VCaP (cell line): ENCODE measurements around the gene FOSL2.

Experiments
- H3K27ac ChIP-seq: fragments of 450-650 bp; 2 replicates; pipeline ENCODE4 v1.5.1; 2017
- CTCF ChIP-seq: fragments of 450-650 bp; conservative IDR thresholded peaks from 2 replicates; pipeline ENCODE4 v1.5.1; 2017; ENCODE audit warnings: mild to moderate bottlenecking, moderate library complexity

Gene FOSL2

DNA sequence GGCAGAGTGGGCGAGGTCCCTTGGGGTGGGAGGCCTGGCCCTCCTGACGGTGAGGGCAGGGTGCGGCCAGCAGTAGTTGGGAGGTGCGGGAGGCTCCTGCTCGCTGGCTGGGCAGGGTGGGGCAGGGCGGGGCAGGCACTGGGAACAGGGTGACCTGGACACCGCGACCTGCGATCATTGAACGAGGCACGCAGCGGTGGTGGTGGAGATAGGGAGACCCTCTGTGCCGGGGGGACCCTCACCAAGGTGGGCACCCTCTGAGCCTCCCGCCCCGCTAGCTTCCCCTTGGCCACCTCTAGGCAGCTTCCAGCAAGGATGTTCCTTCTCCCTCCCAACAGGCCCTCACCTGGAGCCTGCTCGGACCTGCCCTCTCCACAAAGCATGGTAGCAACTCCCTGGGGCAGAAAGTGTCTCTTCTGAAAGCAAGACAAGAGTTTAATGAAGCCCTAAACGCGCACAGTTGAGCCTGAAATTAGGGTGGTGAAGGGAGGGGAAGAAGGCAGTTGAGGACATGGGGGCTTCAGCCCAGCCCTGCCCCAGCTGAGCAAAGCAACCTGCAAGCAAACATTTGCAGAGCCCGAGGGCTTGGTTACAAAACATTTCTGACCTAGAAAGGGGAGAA is 15.4 kb upstream of the FOSL2 start:
- no peak for TF ChIP-seq CTCF
- H3K27ac ChIP-seq = no peak overlapping the region

DNA sequence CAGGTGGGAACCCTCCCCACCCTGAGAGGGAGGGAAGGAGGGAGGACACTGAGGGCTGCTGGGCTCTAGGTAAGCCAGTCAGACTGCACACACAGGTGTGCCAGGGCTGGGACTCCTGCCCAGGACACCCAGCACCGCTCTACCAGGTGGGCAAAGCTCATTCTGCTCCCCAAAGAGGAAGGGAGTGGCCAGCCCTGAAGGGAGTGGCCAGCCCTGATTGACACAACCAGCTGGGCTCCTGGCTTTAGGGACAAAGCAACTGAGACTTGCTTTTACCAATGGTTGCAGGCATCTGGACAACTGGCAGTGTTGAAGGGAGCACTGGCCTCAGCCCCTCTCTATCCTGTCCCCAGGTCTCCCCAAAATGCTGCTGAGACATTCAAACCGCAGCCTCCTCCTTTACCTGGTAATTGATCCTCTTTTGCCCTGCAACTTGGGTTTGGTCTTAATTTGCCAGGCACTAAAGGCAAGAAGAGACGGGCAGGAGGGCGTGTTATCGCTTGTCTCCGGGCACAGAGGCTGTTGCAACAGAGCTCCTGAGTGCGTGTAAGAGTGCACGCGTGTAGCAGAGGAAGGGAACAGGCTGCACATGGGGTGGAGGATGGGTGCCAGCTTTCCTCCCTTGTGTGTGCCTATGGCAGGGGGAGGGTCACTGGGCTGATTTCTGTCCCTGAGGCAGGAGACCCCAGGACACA is 14.5 kb upstream of the FOSL2 start:
- no peak for TF ChIP-seq CTCF
- H3K27ac ChIP-seq = no peak overlapping the region

DNA sequence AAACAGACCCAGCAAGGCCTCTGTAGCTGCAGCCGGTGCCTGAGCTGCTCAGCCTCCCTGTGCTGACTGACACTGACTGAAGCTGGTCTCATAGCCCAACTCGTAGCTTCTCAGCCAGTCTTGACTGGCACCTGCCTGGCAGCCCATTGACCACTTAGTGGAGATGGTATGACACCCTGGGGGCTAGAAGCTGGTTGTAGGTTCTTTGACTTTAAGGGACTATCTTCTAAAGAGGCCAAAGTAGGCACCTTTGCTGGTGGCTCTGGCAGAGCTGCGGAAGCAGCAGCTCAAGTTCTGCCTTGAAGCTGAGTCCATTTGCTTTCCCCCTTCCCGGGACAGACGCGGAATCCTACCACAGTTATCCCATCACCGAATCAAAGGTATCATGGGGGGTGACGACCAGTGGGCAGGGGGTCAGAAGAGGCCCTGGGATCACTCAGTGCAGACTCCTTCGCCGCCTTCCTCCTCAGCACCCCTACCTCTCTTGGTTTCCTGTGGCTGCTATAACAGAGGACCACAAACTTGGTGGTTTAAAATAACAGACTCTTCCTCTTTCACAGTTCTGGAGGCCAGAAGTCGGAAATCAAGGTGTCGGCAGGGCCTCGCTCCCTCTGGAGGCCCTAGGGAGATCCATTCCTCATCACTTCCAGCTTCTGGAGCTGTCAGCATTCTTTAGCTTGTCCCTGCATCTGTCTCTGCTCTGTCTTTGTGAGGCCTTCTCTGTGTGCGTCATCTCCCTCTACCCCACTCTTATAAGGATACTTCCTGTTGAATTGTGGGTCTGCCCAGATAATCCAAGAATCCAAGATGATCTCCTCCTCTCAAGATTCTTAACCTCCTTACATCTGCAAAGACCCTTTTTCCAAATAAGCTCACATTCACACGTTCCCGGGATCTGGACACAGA is 13.7 kb upstream of the FOSL2 start:
- no peak overlapping the region for H3K27ac ChIP-seq
- no peak for TF ChIP-seq CTCF

DNA sequence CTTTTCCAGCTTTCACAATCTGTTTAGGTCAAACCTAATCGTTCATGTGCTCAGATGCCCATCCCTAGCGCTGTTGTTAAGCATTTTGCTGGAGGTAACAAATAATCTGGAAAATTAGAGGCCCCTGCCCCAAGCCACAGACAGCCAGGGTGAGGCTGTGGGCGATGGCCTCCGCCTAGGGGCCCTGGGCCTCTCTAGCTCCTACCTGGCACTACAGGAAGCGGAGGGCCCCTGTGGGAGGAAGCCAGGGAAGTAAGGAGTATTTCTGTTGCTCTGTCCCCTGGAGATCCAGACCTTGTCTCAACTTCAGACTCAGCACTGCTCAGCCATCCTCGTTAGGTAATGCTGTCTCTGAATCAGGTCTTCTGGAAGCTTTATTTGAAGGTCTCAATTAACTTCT is 12.4 kb upstream of the FOSL2 start:
- no peak for TF ChIP-seq CTCF
- H3K27ac ChIP-seq = no peak overlapping the region

DNA sequence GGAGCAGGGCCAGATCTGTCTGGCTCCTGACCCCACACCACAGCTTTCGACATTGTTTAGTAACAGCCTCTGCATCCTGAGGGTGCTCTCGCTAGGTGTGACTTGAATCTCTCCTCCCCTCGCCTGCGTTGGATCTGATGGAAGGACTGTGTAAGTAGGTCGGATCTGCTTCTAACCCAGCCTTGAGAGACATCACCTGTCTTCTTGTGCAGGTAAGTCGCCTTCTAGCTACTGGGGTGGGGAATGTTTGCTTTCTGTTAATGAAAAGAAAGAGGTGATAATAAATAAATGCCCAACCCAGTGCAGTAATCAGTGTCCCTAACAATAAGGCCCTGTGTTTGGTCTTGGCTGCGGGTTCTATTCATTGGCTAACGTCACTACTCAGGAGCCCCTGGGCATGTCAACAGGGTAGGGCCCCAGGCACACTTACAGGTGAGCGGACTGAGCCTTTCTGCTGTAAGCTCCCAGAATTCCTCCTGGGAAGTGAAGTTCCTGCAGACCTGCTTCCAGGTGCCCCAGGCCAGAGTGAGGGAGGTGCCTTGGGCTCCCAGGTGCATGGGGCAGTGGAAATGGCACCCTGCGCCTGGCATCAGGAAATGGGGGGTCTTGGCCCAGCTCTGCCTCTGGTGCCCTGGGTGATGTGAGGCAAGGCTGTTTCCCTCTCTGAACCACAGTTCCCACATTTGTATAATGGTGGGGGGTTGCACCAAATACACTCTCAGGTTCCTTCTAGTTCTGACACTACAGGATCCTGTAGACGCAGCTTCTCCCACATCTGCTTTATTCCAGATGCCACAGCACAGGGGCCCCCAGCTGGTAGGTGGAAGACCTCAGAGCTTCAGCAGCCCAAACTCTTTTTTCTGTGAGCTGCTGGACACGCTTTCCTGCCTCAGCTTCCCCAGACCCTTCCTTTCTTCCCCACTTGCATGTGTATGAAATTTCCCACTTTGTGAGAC is 11.2 kb upstream of the FOSL2 start:
- no peak overlapping the region for H3K27ac ChIP-seq
- TF ChIP-seq CTCF = no peak

GRCh38 chr2:28382755-28383154 is 9.9 kb upstream of the FOSL2 start:
- H3K27ac ChIP-seq = no peak overlapping the region
- no peak for TF ChIP-seq CTCF
